GM12873 (cell line): ENCODE data around the gene RTTN.

Source experiments
- CTCF ChIP-seq: IDR thresholded peaks from 2 replicates; pipeline ENCODE4 v1.5.1; 2012; ENCODE audit warnings: low read depth, mild to moderate bottlenecking, moderate library complexity, low read length, control low read depth; ENCODE audit not compliant: insufficient read depth; ENCODE audit errors: missing control alignments

Gene RTTN

DNA sequence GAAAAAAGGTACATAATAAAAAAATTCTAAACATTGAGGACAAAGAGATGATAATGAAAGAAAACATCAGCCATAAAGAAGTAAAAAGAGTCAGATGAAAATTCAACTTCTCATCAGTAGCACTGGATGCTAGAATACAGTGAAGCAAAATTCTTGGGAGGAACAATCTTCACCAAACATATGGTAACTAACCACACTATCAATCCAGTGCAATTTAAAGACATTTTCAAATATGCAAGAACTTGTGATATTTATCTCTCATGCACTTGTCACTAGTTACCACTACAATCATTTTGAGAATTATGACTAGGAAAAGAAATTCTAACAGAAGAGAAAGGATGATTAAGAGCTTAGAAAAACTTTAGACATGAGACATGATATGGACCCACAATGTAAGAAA is 127.4 kb downstream of the RTTN start:
- TF ChIP-seq CTCF, result no peak

- TF ChIP-seq CTCF, result no peak
These were observed 129.6 kb downstream of the RTTN start for GRCh38 chr18:70075906-70076305.

GRCh38 chr18:70074116-70074515 is 131.4 kb downstream of the RTTN start:
- no peak for TF ChIP-seq CTCF

DNA sequence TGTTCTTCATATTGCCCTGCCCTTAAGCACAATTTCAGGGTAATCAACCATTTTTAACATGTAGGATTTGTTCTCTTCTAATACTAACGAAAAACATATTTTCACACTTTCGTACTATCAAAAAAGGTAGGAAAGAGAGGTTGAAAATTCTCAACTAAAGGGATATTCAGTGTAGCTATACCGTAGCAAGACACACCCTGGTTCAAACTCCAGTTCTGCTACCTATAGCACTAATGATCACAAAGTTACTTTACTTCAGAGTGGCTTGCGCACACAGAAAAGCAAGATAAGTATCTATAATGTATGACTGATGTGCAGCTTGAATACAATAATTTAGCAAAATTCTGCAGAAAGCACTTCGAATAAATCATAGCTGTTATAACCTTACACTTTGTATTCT is 132.1 kb downstream of the RTTN start:
- TF ChIP-seq CTCF, result no peak

GRCh38 chr18:70072678-70073077 is 132.8 kb downstream of the RTTN start:
- peak; percentile 34 for TF ChIP-seq CTCF

GRCh38 chr18:70069965-70070364 is 135.5 kb downstream of the RTTN start:
- no peak for TF ChIP-seq CTCF

- no peak for TF ChIP-seq CTCF
These were observed 136.1 kb downstream of the RTTN start for GRCh38 chr18:70069382-70069781.
